GM18511 (cell line): Measurements from ENCODE around the gene IFNL3.
"Not testable (repeated sequence)": the region's sequence is repeated elsewhere in the genome, so short reads cannot be mapped to it uniquely, and the experiment has no call there.

Experiments
- ATAC-seq: cut with Tn5 transposase; IDR thresholded peaks from one replicate; pipeline ENCODE4 v1.9.1; 2021; ENCODE audit warnings: mild to moderate bottlenecking, moderate library complexity; ENCODE audit not compliant: unreplicated experiment

The IFNL3 gene

GRCh38 chr19:39244410-39245100 is at the start of gene IFNL3:
TSS of gene IFNL3 (minus strand) at chr19:39245006. CDS start at chr19:39244967, 39 bp downstream.
- not testable (repeated sequence) for ATAC-seq

- no peak for ATAC-seq
These were observed 48.6 kb upstream of the IFNL3 start for GRCh38 chr19:39293394-39293793.

- ATAC-seq: no peak
These were observed 39.2 kb upstream of the IFNL3 start for GRCh38 chr19:39284032-39284431.

GRCh38 chr19:39282021-39282420 is 37.2 kb upstream of the IFNL3 start:
- no peak for ATAC-seq

GRCh38 chr19:39277598-39277997 is 32.8 kb upstream of the IFNL3 start:
- no peak for ATAC-seq

- no peak for ATAC-seq
These were observed 31.9 kb upstream of the IFNL3 start for GRCh38 chr19:39276740-39277139.

- no peak for ATAC-seq
These were observed 30.8 kb upstream of the IFNL3 start for GRCh38 chr19:39275578-39275977.

GRCh38 chr19:39273859-39274258 is 29.1 kb upstream of the IFNL3 start:
- not testable (repeated sequence) for ATAC-seq

GRCh38 chr19:39270036-39270871 is 25.4 kb upstream of the IFNL3 start:
- no peak for ATAC-seq

- not testable (repeated sequence) for ATAC-seq
These were observed 24.6 kb upstream of the IFNL3 start for GRCh38 chr19:39269369-39269768.

- ATAC-seq: not testable (repeated sequence)
These were observed 23.9 kb upstream of the IFNL3 start for GRCh38 chr19:39268531-39269223.

- not testable (repeated sequence) for ATAC-seq
These were observed 23.3 kb upstream of the IFNL3 start, which contains the start of gene IFNL2 for GRCh38 chr19:39268085-39268484. TSS of gene IFNL2 (plus strand) at chr19:39268396. CDS start at chr19:39268569, 173 bp downstream.

GRCh38 chr19:39265321-39265916 is 20.6 kb upstream of the IFNL3 start:
- no peak for ATAC-seq

- ATAC-seq: no peak
These were observed 19.8 kb upstream of the IFNL3 start for GRCh38 chr19:39264306-39265290.

- ATAC-seq: no peak
These were observed 19.1 kb upstream of the IFNL3 start for GRCh38 chr19:39263912-39264305.

- ATAC-seq: no peak
These were observed 17.7 kb upstream of the IFNL3 start for GRCh38 chr19:39262496-39262895.

- ATAC-seq: no peak
These were observed 16.9 kb upstream of the IFNL3 start for GRCh38 chr19:39261704-39262103.

GRCh38 chr19:39257227-39257626 is 12.4 kb upstream of the IFNL3 start:
- ATAC-seq: no peak

- ATAC-seq: no peak
These were observed 9.9 kb upstream of the IFNL3 start for GRCh38 chr19:39254531-39255345.
